B cell (primary cell): ENCODE measurements around the gene CPA1.

Experiments
- CTCF ChIP-seq: fragments of 200-600 bp; IDR thresholded peaks from one replicate; pipeline ENCODE4 v1.8.0; 2022; ENCODE audit warnings: antibody characterized with exemption, mild to moderate bottlenecking
- EZH2 ChIP-seq: IDR thresholded peaks from 2 replicates; pipeline ENCODE4 v1.6.1; 2012; ENCODE audit warnings: borderline replicate concordance, low read depth, mild to moderate bottlenecking, moderate library complexity, low read length; ENCODE audit not compliant: insufficient read depth, poor library complexity, severe bottlenecking

- TF ChIP-seq CTCF (no peak), EZH2 (no peak)
These were observed 35.9 kb upstream of the CPA1 start, which contains the start of gene CPA5 for GRCh38 chr7:130344271-130344866.
